GM12873 (cell line): ENCODE results near the gene MRPL18.

Experiments
- TF ChIP-seq, protein P1 (sequence below): IDR thresholded peaks from 2 replicates; pipeline ENCODE4 v1.5.1; 2012; ENCODE audit warnings: low read depth, mild to moderate bottlenecking, moderate library complexity, low read length, control low read depth; ENCODE audit not compliant: insufficient read depth; ENCODE audit errors: missing control alignments

MRPL18 gene

DNA sequence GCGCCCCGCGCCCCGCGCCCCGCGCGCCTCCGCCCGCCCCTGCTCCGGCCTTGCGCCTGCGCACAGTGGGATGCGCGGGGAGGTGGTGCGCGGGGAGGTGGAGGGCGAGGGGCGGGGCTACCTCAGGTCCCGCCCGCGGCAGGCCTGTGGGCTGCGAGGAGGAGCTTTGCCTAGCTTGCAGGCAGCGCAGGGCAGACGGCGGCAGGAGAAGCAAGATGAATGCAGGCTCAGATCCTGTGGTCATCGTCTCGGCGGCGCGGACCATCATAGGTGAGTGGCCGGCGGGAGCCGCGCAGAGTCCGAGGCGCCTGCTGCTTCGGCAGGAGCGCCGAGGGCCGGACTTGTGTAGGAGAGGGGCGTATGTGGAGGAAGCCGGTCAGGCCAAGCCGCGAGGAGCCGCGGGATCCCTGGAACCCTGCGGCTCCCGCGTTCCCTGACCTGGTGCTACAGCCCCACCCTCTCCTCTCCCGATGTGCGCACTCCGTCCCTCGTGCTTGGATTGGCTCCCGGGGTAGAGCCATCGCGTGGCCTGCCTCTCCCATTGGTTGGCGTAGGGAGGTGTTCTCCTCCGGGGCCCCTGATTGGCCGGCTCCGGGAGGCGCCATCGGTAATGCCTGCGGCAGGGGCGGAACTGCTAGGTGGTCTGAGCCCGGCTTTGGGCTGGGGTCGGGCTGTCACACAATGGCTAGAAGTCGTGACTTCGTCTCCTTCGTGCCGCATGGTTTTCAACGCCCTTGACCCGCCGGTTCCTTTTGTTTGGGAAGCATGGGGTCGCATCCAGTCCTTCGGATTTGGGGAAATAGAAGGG, 28.2 kb upstream of the MRPL18 start, which contains the start of gene ACAT2:
Gene ACAT2 (plus strand): TSS at position 173 of the 808 bp plus-strand sequence. CDS start 43 bp downstream, at position 216.
- TF ChIP-seq, protein P1, sequence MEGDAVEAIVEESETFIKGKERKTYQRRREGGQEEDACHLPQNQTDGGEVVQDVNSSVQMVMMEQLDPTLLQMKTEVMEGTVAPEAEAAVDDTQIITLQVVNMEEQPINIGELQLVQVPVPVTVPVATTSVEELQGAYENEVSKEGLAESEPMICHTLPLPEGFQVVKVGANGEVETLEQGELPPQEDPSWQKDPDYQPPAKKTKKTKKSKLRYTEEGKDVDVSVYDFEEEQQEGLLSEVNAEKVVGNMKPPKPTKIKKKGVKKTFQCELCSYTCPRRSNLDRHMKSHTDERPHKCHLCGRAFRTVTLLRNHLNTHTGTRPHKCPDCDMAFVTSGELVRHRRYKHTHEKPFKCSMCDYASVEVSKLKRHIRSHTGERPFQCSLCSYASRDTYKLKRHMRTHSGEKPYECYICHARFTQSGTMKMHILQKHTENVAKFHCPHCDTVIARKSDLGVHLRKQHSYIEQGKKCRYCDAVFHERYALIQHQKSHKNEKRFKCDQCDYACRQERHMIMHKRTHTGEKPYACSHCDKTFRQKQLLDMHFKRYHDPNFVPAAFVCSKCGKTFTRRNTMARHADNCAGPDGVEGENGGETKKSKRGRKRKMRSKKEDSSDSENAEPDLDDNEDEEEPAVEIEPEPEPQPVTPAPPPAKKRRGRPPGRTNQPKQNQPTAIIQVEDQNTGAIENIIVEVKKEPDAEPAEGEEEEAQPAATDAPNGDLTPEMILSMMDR, result no peak

DNA sequence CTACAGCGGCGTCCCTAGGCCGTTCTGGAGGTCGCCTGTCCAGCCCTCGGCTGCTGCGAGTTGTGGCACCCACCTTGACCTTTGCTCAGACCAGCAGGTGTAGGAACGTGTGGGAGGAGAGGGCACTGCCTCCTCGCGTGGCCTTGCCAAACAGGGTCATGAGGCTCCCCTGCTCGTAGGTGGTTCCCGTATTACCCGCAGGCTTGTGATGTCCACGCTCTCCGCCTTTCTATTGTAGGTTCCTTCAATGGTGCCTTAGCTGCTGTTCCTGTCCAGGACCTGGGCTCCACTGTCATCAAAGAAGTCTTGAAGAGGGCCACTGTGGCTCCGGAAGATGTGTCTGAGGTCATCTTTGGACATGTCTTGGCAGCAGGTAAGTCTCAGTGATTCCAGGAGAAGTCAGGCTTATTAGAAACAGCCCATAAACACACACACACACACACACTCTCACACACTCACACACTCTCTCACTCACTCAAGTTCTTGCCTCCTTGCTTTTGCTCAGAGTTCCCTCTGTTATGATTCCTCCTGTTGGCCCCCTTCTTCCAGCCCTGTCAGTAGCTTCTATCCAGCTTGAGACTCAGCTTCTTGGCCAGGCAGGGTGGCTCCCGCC, 27.5 kb upstream of the MRPL18 start:
- TF ChIP-seq, protein P1, result no peak

DNA sequence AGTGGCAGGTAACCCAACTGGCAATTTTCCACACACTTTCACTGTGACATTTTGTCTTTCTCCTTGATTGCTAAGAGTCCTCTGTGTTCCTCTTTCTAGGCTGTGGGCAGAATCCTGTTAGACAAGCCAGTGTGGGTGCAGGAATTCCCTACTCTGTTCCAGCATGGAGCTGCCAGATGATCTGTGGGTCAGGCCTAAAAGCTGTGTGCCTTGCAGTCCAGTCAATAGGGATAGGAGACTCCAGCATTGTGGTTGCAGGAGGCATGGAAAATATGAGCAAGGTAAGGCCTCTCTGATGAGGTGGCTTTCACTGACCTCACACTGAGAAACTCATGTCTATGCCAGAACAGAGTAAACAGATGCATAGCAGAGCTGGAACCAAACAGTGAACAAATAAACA, 23.4 kb upstream of the MRPL18 start:
- TF ChIP-seq, protein P1, result no peak

- TF ChIP-seq, protein P1, result no peak
Observed at GRCh38 chr6:159769470-159769869, 20.8 kb upstream of the MRPL18 start.

- TF ChIP-seq, protein P1, result no peak
Observed at GRCh38 chr6:159772196-159772595, 18.1 kb upstream of the MRPL18 start.

- TF ChIP-seq, protein P1, result no peak
Observed at GRCh38 chr6:159777240-159777904, 12.9 kb upstream of the MRPL18 start.

- TF ChIP-seq, protein P1, result no peak
Observed at GRCh38 chr6:159778131-159778530, 12.1 kb upstream of the MRPL18 start.
